ENCODE data around the gene RIMS1.

RIMS1 gene

GRCh38 chr6:72250664-72251063 lies 364.3 kb downstream of the RIMS1 start:
- no peak overlapping the region for H3K4me3 ChIP-seq (ENCODE audit: low read depth, low read length)
- TF ChIP-seq CTCF (IDR thresholded peaks at IDR 0.05; ENCODE audit: low read depth, low read length): no peak

GRCh38 chr6:72260489-72260888 lies 374.1 kb downstream of the RIMS1 start:
- no peak overlapping the region for H3K4me3 ChIP-seq (ENCODE audit: low read depth, low read length)

GRCh38 chr6:72261554-72261953 lies 375.2 kb downstream of the RIMS1 start:
- no peak for TF ChIP-seq CTCF (IDR thresholded peaks at IDR 0.05; ENCODE audit: low read depth, low read length)
- H3K4me3 ChIP-seq (ENCODE audit: low read depth, low read length): no peak overlapping the region

More at GRCh38 chr6:72260489-72260888, 374.1 kb downstream of the RIMS1 start:
- TF ChIP-seq CTCF (IDR thresholded peaks at IDR 0.05; ENCODE audit: low read depth, low read length): no peak

- TF ChIP-seq CTCF (IDR thresholded peaks at IDR 0.05; ENCODE audit: low read depth, low read length): no peak
- H3K4me3 ChIP-seq (ENCODE audit: low read depth, low read length): no peak overlapping the region
Measured at GRCh38 chr6:72262254-72262653, 375.9 kb downstream of the RIMS1 start.

GRCh38 chr6:72267470-72267869 lies 381.1 kb downstream of the RIMS1 start:
- no peak for TF ChIP-seq CTCF (IDR thresholded peaks at IDR 0.05; ENCODE audit: low read depth, low read length)
- no peak overlapping the region for H3K4me3 ChIP-seq (ENCODE audit: low read depth, low read length)

GRCh38 chr6:72271531-72271930 lies 385.2 kb downstream of the RIMS1 start:
- H3K4me3 ChIP-seq (ENCODE audit: low read depth, low read length): no peak overlapping the region
- no peak for TF ChIP-seq CTCF (IDR thresholded peaks at IDR 0.05; ENCODE audit: low read depth, low read length)

- TF ChIP-seq CTCF (IDR thresholded peaks at IDR 0.05; ENCODE audit: low read depth, low read length): no peak
- H3K4me3 ChIP-seq (ENCODE audit: low read depth, low read length): no peak overlapping the region
Measured at GRCh38 chr6:72272958-72273357, 386.6 kb downstream of the RIMS1 start.

All from WI38 (cell line).